Measurements from ENCODE around the gene GADL1.
A peak's percentile ranks its signal among the peaks of the same experiment; 100 is the strongest.

Gene GADL1

DNA sequence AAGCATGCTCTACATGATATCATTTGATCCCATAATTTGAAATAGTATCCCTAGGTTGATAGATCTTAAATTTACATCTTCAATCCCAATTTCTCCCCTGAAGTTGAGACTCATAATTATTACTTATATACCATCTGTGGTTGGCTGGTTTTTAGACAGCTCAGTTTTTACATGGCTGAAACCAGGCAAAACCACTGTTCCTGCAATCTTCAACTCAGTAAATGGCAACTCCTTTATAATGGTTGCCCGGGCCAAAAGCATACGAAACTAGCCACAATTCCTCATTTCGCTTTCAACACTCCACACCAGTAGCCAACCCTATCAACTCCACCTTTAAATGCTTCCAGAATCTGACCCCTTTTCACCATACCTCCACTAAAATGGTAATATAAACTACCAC lies 169.6 kb downstream of the GADL1 start:
- no peak for DNase-seq (ENCODE audit: low spot score)

GRCh38 chr3:30723211-30723610 lies 171.2 kb downstream of the GADL1 start:
- peak; percentile 74 for DNase-seq (ENCODE audit: low spot score)

GRCh38 chr3:30721314-30721634 lies 173.2 kb downstream of the GADL1 start:
- DNase-seq (ENCODE audit: low spot score), result no peak

DNA sequence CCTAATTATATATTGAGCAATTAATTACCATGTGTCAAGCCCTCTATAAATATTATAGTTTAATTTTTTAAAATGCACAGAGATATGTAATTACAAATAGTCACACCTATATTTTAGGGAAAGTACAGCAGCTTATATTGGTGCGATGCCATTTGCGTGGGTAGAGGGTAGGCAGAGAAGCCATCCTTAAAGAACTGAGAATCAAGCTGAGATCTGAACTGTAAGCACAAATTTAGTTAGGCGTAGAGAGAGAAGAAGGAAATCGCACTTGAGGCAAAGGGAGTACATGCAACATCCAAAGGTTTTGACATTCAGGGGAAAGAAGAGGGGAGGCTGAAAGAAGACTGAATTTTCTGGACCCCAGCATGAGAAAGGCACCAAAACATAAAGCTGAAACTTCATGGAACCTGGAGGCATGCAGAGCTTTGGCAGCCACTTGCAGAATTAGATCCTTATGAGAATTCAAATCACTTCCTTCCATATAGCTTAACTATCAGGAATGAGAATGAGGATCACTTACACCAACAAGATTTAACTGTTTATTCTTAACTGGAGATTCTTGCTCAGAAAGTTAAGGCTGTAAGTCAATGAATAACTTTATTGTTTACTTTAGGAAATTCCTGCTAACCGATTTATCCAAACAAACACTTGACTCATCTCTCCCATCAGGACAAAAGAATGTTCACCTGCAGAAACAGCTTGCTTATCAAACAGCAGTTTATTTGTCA lies 173.7 kb downstream of the GADL1 start:
- no peak for DNase-seq (ENCODE audit: low spot score)

DNA sequence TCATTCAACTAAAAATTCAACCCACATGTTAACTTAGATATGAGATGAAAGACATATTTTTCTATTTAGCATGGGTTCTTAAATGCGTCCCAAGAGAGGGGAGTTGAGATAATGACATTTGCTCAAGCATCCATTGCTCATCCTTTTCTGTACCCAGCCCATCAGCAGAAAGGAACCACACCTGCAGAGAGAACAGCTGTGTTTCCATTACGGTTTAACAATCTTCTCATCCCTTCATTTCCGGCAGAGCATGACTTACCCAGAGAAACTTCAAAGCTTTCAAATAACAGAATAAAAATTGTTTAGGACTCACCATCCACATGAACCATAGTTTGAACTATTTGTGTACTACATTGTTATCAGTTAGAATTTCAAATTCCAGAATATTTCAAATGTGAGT lies 174.9 kb downstream of the GADL1 start:
- no peak for DNase-seq (ENCODE audit: low spot score)

DNA sequence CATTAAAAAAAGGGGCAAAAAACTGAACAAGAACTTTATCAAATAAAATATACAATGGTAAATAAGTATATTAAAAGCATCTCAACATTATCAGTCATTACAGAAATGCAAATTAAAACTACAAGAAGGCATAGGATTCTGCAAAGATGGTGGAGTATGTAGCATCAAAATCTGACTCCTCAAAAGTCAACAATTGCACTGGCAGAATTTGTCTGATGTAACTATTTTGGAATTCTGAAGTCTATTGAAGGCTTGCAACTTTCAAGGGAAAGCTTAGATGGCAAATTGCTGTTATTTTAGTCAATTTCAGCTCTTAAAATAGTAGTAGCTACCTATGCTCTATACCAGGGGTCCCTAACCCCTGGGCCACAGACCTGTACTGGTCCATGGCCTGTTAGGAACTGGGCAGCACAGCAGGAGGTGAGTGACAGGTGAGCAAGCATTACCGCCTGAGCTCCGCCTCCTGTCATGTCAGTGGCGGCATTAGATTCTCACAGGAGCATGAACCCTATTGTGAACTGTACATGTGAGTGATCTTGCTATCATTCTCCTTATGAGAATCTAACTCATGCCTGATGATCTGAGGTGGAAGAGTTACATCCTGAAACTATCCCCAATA lies 180.5 kb downstream of the GADL1 start:
- DNase-seq (ENCODE audit: low spot score), result no peak

DNA sequence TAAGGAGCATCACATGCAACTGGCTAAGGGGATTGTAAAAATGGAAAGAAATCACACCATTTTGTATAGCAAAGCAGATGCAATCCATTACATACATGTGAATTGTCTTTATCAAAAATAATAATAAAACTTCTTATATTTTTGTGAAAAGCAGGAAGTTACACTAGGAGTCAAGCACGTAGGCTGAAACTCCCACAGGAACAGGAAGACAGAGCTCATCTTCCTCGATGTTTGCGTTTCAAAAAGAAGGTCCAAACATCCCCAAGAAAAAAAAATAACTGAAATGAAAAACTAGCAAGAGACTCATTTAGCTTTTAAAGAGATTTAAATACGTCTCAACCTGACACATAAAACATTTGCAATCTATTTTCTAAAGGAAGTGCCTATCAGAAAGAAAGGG lies 181.5 kb downstream of the GADL1 start:
- no peak for DNase-seq (ENCODE audit: low spot score)

DNA sequence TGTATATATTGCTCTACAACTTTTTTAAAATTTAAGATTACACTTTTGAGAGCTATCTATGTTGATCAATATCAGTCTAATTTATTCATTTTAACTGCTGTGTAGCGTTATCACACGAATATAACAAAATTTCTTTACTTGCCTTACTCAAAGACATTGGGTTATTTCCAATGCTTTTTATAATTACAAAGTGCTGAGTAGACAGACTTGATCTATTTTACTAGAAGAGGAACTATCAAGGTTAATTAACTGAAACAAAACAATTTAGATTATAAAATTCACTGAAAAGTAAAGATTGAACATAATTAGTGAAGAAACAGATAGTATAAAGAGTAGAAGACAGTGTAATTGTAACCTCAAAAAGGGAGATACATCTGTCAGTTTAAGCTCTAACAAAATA lies 182.6 kb downstream of the GADL1 start:
- no peak for DNase-seq (ENCODE audit: low spot score)

- no peak for DNase-seq (ENCODE audit: low spot score)
Observed at GRCh38 chr3:30711151-30711550, 183.3 kb downstream of the GADL1 start.

GRCh38 chr3:30710017-30710416 lies 184.4 kb downstream of the GADL1 start:
- no peak for DNase-seq (ENCODE audit: low spot score)

GRCh38 chr3:30708472-30708871 lies 186.0 kb downstream of the GADL1 start:
- no peak for DNase-seq (ENCODE audit: low spot score)

DNA sequence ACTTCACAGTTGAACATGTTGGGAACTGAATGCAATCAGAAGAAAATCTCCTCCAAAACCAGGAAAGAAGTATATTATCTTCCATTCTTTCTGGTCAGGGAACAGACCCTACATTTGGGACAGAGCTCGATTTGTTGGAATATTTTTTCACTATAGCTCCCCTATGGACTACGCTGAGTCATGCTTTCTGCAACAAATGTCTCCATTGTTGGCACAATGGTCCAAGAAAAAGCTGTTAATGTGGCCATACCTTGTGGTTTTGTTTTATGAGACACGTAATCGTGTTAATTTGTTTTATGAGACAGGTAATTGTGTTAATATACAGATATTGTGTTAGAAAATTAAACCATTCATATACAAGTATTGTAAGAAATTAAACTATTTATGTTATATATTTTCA lies 186.6 kb downstream of the GADL1 start:
- no peak for DNase-seq (ENCODE audit: low spot score)

DNA sequence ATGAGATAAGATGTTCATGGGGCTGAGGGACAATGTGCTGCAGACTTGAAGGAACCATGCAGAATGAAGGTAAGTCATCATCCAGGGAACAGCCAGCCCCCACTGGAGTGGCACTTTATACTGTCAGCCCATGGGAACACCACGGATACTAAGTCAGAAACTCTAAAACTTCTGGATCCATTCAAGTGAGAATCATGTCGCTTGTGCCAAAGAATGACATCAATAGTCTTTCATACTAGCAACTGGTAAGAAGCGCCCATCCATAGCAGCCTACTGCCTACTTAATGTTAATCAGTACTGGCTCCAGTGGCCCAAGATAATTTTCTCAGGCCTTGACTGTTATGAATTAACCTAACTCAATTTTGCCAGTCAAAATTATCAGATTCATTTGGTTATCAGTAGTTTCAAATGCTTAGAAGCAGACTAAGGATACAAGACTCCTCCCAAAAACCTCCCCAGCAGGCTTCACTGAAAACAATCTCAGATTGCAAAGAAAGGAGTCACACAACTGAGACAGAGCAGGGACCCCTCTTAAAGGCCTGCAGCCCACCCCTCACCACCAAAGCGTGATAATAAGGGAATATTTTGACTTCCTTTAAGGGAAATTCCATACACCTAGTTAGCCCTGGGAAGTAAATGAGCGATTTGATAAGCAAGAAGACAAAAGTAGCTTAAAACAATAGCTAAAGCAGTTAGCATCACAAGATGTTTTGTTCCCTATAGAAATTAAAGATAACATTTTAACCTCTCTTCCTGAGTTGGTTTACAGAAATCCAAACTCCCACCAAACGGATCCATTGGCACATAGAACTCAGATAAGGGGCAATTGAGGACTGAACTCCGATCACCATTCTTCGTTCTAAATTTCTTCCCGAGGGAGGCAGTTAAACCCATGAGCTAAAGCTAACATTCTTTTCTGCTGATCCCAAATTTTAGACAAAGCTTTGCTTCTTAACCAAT lies 189.2 kb downstream of the GADL1 start:
- DNase-seq (ENCODE audit: low spot score), result no peak

- DNase-seq (ENCODE audit: low spot score), result no peak
Observed at GRCh38 chr3:30702828-30703397, 191.5 kb downstream of the GADL1 start.

GRCh38 chr3:30702038-30702827 lies 192.2 kb downstream of the GADL1 start:
- DNase-seq (ENCODE audit: low spot score), result no peak

DNA sequence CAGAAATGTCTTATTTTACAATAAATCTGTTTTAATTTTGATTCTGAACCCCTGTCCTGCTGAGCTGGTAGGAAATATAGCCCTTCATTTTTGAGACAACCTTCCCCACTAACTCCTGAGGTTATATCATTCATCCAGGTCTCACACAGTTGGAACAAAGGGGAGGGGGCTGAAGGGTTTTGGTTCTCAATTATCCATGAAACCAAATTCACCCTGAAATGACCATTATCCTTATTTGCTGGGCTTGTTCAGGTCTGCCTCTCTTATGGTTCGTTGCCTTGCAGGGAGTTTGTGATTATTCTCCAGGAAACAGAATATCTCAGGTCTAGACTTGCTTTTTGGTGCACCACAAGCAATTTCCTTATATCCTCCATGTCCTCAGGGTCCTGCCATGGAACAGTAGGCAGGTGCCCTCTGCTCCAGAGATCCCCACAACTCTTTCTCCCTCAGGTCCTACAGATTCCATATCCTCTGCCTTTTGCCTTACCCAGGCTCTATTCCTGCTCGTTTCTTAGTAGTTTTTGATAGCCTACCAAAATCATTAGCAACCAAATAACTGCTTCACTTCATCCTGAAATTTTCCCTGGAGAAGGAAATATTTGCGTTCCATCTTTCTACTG lies 193.6 kb downstream of the GADL1 start:
- DNase-seq (ENCODE audit: low spot score), result no peak

- no peak for DNase-seq (ENCODE audit: low spot score)
Observed at GRCh38 chr3:30699927-30700326, 194.5 kb downstream of the GADL1 start.

- no peak for DNase-seq (ENCODE audit: low spot score)
Observed at GRCh38 chr3:30698549-30698948, 195.9 kb downstream of the GADL1 start.

- no peak for DNase-seq (ENCODE audit: low spot score)
Observed at GRCh38 chr3:30696896-30697295, 197.6 kb downstream of the GADL1 start.

DNA sequence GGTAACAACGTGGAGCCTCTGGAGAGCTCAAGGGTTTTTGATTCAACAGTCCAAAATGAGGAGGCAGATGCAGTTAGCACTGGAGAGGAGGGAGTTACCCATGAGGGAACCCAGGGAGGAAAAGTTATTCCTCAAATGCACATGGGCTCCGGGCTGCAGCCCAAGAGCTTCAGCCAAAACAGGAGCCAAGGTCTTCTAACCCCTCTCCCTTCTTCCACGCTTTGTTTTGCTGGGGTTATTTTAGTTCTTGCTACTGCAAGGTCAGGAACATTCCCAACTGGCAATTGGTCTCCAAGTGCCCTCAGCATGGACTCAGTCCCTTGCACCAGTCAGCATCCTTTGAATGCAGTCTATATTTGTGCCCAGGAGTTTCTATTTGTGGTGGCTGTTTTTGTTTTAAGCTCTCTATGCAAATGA lies 198.1 kb downstream of the GADL1 start:
- no peak for DNase-seq (ENCODE audit: low spot score)

Data from SK-N-DZ (cell line).